RWPE2 (cell line): Measurements from ENCODE around the gene PLPP7.

Experiments used
- ATAC-seq: fragments of 200-7000 bp; cut with Tn5 transposase; 3 replicates; pipeline ENCODE4 v1.9.1; 2021; ENCODE audit warnings: low read depth
- DNase-seq: peaks from one replicate; pipeline ENCODE4 v3.0.0-alpha.2; 2020; ENCODE audit warnings: low spot score
- H3K27ac ChIP-seq: fragments of 450-650 bp; 2 replicates; pipeline ENCODE4 v1.5.1; 2017; ENCODE audit warnings: mild to moderate bottlenecking; ENCODE audit not compliant: poor library complexity, severe bottlenecking
- H3K27me3 ChIP-seq: fragments of 250-450 bp; sonication (Bioruptor Pico); 2 replicates; pipeline ENCODE4 v1.5.1; 2021; ENCODE audit warnings: mild to moderate bottlenecking, moderate library complexity; ENCODE audit not compliant: insufficient read depth, poor library complexity, severe bottlenecking
- H3K36me3 ChIP-seq: fragments of 250-450 bp; sonication (Bioruptor Pico); 2 replicates; pipeline ENCODE4 v1.5.1; 2020; ENCODE audit warnings: low read depth, mild to moderate bottlenecking, moderate library complexity
- H3K4me1 ChIP-seq: fragments of 250-450 bp; sonication (Bioruptor Pico); 2 replicates; pipeline ENCODE4 v1.5.1; 2021; ENCODE audit warnings: mild to moderate bottlenecking, moderate library complexity; ENCODE audit not compliant: insufficient read depth, poor library complexity, severe bottlenecking
- H3K4me3 ChIP-seq: fragments of 250-450 bp; sonication (Bioruptor Pico); 2 replicates; pipeline ENCODE4 v1.5.1; 2021; ENCODE audit warnings: mild to moderate bottlenecking, moderate library complexity; ENCODE audit not compliant: severe bottlenecking
- H3K9me3 ChIP-seq: fragments of 250-450 bp; sonication (Bioruptor Pico); 2 replicates; pipeline ENCODE4 v1.5.1; 2021; ENCODE audit warnings: mild to moderate bottlenecking, moderate library complexity; ENCODE audit not compliant: severe bottlenecking
- CTCF ChIP-seq: fragments of 450-650 bp; IDR thresholded peaks from one replicate; pipeline ENCODE4 v1.5.1; 2017; ENCODE audit warnings: mild to moderate bottlenecking, moderate library complexity; ENCODE audit not compliant: poor library complexity, severe bottlenecking

Gene PLPP7

GRCh38 chr9:131304676-131305355, 15.3 kb downstream of the PLPP7 start:
- no peak for TF ChIP-seq CTCF
- H3K27me3 ChIP-seq: no peaks in the 10 kb centered on the region
- H3K36me3 ChIP-seq: no peaks in the 10 kb centered on the region
- no peak overlapping the region for H3K27ac ChIP-seq
- no peak for DNase-seq
- no peaks in the 10 kb centered on the region for H3K4me1 ChIP-seq
- no peak overlapping the region for H3K4me3 ChIP-seq
- no peak for ATAC-seq
- no peaks in the 10 kb centered on the region for H3K9me3 ChIP-seq

- Histone ChIP-seq H3K4me1 (no peaks in the 10 kb centered on the region), H3K27ac (no peak overlapping the region), H3K9me3 (no peaks in the 10 kb centered on the region), H3K36me3 (no peaks in the 10 kb centered on the region), H3K4me3 (no peak overlapping the region), H3K27me3 (no peaks in the 10 kb centered on the region)
- DNase-seq (no peak), ATAC-seq (no peak)
- no peak for TF ChIP-seq CTCF
Observed at GRCh38 chr9:131306397-131307004, 17.0 kb downstream of the PLPP7 start.

- Histone ChIP-seq H3K36me3 (no peaks in the 10 kb centered on the region), H3K27ac (no peak overlapping the region), H3K27me3 (no peaks in the 10 kb centered on the region), H3K9me3 (no peaks in the 10 kb centered on the region), H3K4me1 (no peaks in the 10 kb centered on the region), H3K4me3 (no peak overlapping the region)
- TF ChIP-seq CTCF: no peak
- DNase-seq (no peak), ATAC-seq (no peak)
Observed at GRCh38 chr9:131307974-131308373, 18.5 kb downstream of the PLPP7 start.

- no peak for TF ChIP-seq CTCF
- Histone ChIP-seq H3K4me3 (no peak overlapping the region), H3K36me3 (no peaks in the 10 kb centered on the region), H3K27me3 (no peaks in the 10 kb centered on the region), H3K27ac (no peak overlapping the region), H3K9me3 (no peaks in the 10 kb centered on the region), H3K4me1 (no peaks in the 10 kb centered on the region)
- no peak for ATAC-seq
- no peak for DNase-seq
Observed at GRCh38 chr9:131308452-131308851, 18.9 kb downstream of the PLPP7 start.

GRCh38 chr9:131308906-131309529, 19.5 kb downstream of the PLPP7 start:
- Histone ChIP-seq H3K27me3 (no peaks in the 10 kb centered on the region), H3K4me1 (no peaks in the 10 kb centered on the region), H3K9me3 (no peaks in the 10 kb centered on the region), H3K27ac (no peak overlapping the region), H3K4me3 (no peak overlapping the region), H3K36me3 (no peaks in the 10 kb centered on the region)
- no peak for DNase-seq
- no peak for ATAC-seq
- no peak for TF ChIP-seq CTCF
